ENCODE results near the gene ATXN10. TPM values are rescaled to one million over a fixed set of nuclear protein-coding genes. Genes with fewer than 3 reads are reported as not detected.
A peak's percentile ranks its signal among the peaks of the same experiment; 100 is the strongest.

The ATXN10 gene
- total and polyA plus RNA-seq, 2 of the 13 experiments (the other 11 are each of a cell fraction or from before 2014, with no cell fraction given) = 60.1 to 194 TPM

DNA sequence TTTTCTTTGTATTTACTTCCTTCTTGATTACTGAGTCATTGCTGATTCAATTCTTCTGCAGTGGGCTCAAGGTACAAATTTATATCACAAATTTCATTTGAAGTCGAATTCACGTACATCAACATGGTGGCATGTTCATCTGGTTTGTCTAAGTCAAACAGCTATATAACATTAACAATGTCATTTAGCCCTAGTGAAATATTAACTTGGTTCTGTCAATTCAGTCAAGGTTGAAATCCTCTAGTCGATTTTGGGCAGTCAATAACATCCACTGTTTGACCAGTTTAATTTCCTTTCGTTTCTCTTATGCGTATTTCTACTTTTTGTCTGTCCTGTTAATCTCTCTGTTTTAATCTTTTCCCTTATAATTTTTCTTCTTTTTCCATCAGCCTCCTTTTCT, 4.1 kb upstream of the ATXN10 start (continued):
- TF ChIP-seq ZNF616 (CRISPR knock-in tag; IDR thresholded peaks at IDR 0.05; ENCODE audit: low read depth) = no peak
- no peak for TF ChIP-seq ZNF530 (CRISPR knock-in tag; IDR thresholded peaks at IDR 0.05; ENCODE audit: low read depth)
- peak; percentile 70 for TF ChIP-seq HOMEZ (CRISPR knock-in tag; IDR thresholded peaks at IDR 0.05; ENCODE audit: low read depth)
- no peak for TF ChIP-seq RFX3 (CRISPR knock-in tag; IDR thresholded peaks at IDR 0.05)
- TF ChIP-seq CCAR2 (optimal IDR thresholded peaks at IDR 0.05; ENCODE audit: low read depth, low read length) = no peak
- no peak for TF ChIP-seq HNRNPUL1 (IDR thresholded peaks at IDR 0.05; ENCODE audit: low read depth, low read length)
- no peak for TF ChIP-seq ZNF652 (CRISPR knock-in tag; IDR thresholded peaks at IDR 0.05; ENCODE audit: borderline replicate concordance, low read depth)
- peak; percentile 47; the same call in 1 of the 2 replicates for TF ChIP-seq LCORL (IDR thresholded peaks at IDR 0.05)
- TF ChIP-seq LCORL (CRISPR knock-in tag; IDR thresholded peaks at IDR 0.05) = no peak
- no peak for TF ChIP-seq ZNF510 (CRISPR knock-in tag; IDR thresholded peaks at IDR 0.05; ENCODE audit: low read depth)
- peak; percentile 28; the same call in 1 of the 2 replicates for TF ChIP-seq SOX5 (CRISPR knock-in tag; IDR thresholded peaks at IDR 0.05; ENCODE audit: borderline replicate concordance)
- no peak for TF ChIP-seq ZFP41 (CRISPR knock-in tag; IDR thresholded peaks at IDR 0.05; ENCODE audit: borderline replicate concordance)
- no peak for TF ChIP-seq ZBTB3 (CRISPR knock-in tag; IDR thresholded peaks at IDR 0.05; ENCODE audit: borderline replicate concordance, low read depth)
- TF ChIP-seq ZBTB38 (CRISPR knock-in tag; IDR thresholded peaks at IDR 0.05) = no peak
- TF ChIP-seq TARDBP (CRISPR knock-in tag; IDR thresholded peaks at IDR 0.05) = no peak
- TF ChIP-seq PLRG1 (conservative IDR thresholded peaks at IDR 0.05) = no peak
- TF ChIP-seq ZNF691 (CRISPR knock-in tag; IDR thresholded peaks at IDR 0.05; ENCODE audit: borderline replicate concordance, low read depth) = no peak
- TF ChIP-seq KLF11 (CRISPR knock-in tag; IDR thresholded peaks at IDR 0.05) = 0 out of 2 replicates have a peak, but pooled peaks have one; percentile 32
- no peak for TF ChIP-seq AFF4 (CRISPR knock-in tag; IDR thresholded peaks at IDR 0.05)
- no peak for TF ChIP-seq POLR2AphosphoS2 (IDR thresholded peaks at IDR 0.05; ENCODE audit: low read depth, low read length)
- no peak for TF ChIP-seq MBD4 (IDR thresholded peaks at IDR 0.05; ENCODE audit: borderline replicate concordance, low read length)
- TF ChIP-seq, protein P1, sequence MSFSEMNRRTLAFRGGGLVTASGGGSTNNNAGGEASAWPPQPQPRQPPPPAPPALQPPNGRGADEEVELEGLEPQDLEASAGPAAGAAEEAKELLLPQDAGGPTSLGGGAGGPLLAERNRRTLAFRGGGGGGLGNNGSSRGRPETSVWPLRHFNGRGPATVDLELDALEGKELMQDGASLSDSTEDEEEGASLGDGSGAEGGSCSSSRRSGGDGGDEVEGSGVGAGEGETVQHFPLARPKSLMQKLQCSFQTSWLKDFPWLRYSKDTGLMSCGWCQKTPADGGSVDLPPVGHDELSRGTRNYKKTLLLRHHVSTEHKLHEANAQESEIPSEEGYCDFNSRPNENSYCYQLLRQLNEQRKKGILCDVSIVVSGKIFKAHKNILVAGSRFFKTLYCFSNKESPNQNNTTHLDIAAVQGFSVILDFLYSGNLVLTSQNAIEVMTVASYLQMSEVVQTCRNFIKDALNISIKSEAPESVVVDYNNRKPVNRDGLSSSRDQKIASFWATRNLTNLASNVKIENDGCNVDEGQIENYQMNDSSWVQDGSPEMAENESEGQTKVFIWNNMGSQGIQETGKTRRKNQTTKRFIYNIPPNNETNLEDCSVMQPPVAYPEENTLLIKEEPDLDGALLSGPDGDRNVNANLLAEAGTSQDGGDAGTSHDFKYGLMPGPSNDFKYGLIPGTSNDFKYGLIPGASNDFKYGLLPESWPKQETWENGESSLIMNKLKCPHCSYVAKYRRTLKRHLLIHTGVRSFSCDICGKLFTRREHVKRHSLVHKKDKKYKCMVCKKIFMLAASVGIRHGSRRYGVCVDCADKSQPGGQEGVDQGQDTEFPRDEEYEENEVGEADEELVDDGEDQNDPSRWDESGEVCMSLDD (CRISPR knock-in tag; IDR thresholded peaks at IDR 0.05; ENCODE audit: borderline replicate concordance) = no peak
- no peak for TF ChIP-seq SOX13 (IDR thresholded peaks at IDR 0.05)
- peak in 1 of 2 experiments; percentile 57; a peak in 2 of 4 replicates for TF ChIP-seq SOX13 (CRISPR knock-in tag; conservative IDR thresholded peaks at IDR 0.05 in 1 of 2, IDR thresholded peaks at IDR 0.05 in 1 of 2)

Data from HepG2 (cell line).